Transverse colon (tissue), 4 donors: Measurements from ENCODE around the gene MN1. TPM values are rescaled to one million over a fixed set of nuclear protein-coding genes. Genes with fewer than 3 reads are reported as not detected.

ENCODE experiments used
- DNase-seq: peaks from one replicate; pipeline ENCODE4 v3.0.0-alpha.2; 2019
- H3K27ac ChIP-seq, 4 donors: fragments of 200-600 bp; sonication (generic); 2 replicates each; pipeline ENCODE4 v1.5.1; 2016 to 2018; ENCODE audit warnings: inconsistent platforms in 4 of 4
- H3K27me3 ChIP-seq: fragments of 200-600 bp; sonication (generic); 2 replicates; pipeline ENCODE4 v1.5.1; 2017; ENCODE audit warnings: inconsistent platforms
- H3K36me3 ChIP-seq, 4 donors: fragments of 200-600 bp; sonication (generic); 2 replicates each; pipeline ENCODE4 v1.5.1; 2017 to 2019; ENCODE audit warnings: inconsistent platforms in 4 of 4
- H3K4me1 ChIP-seq, 4 donors: fragments of 200-600 bp; sonication (generic); 2 replicates each; pipeline ENCODE4 v1.5.1; 2017 to 2020; ENCODE audit warnings: inconsistent platforms in 4 of 4
- H3K4me3 ChIP-seq, 4 donors: fragments of 200-600 bp; sonication (generic); 1 replicate in 1 of 4; 2 replicates in 3 of 4; pipeline versions ENCODE4 v1.5.1 to v1.6.1; 2017 to 2019; ENCODE audit warnings: inconsistent platforms in 4 of 4
- H3K9me3 ChIP-seq, 2 donors: fragments of 200-600 bp; sonication (generic); 2 replicates each; pipeline ENCODE4 v1.5.1; 2017 to 2019; ENCODE audit warnings: inconsistent platforms in 2 of 2
- EP300 ChIP-seq: sonication (generic); formaldehyde crosslinking; IDR thresholded peaks from one replicate; pipeline ENCODE4 v1.6.1; 2017; ENCODE audit warnings: antibody characterized with exemption, low read depth
- POLR2A ChIP-seq: fragments of 450-650 bp; IDR thresholded peaks from one replicate; pipeline ENCODE4 v1.6.1; 2016; ENCODE audit warnings: antibody characterized with exemption, mild to moderate bottlenecking, moderate library complexity
- POLR2AphosphoS5 ChIP-seq, 3 donors: sonication (generic); formaldehyde crosslinking; IDR thresholded peaks; one replicate each; pipeline ENCODE4 v1.6.1; 2016; ENCODE audit warnings: antibody characterized with exemption in 3 of 3
- WGBS, 2 donors: methylation state at CpG; one replicate each; pipeline ENCODE4 v1.1.5; 2018; ENCODE audit warnings: low coverage in 1 of 2; 5-methylcytosine and 5-hydroxymethylcytosine counted together
- in situ Hi-C, 4 donors: fragments of 200-750 bp; cut with MboI; loops; one replicate each; pipeline versions ENCODE4 v1.15.0 to v1.15.1; 2017; ENCODE audit warnings: low sequenced_read_pairs in 3 of 4, low pct_ligation_motif_present in 1 of 4, low pct_unique_long_range_greater_than_20kb in 1 of 4
- intact Hi-C: fragments of 100-400 bp; cut with DNase I; formaldehyde crosslinking; loops from one replicate; pipeline ENCODE4 v1.15.1; 2023; ENCODE audit warnings: low total_unique reads
- total RNA-seq, 4 donors: library from RNA; depleted of rRNA; stranded (reverse); fragments of >200 nt; gene quantifications; one replicate each; pipeline ENCODE4 v1.1.0, GENCODE V29; 2016
- TF ChIP-seq, protein P1 (sequence below), 5 experiments: fragments of 200-600 bp in 3 of 5; fragments of 450-650 bp in 2 of 5; sonication (generic) in 3 of 5; IDR thresholded peaks; 1 replicate in 2 of 5; 2 replicates in 3 of 5; pipeline ENCODE4 v1.5.1; 2016 to 2017; ENCODE audit warnings: antibody characterized with exemption in 5 of 5, inconsistent platforms in 3 of 5, mild to moderate bottlenecking in 2 of 5, moderate library complexity in 1 of 5

MN1 gene
- total RNA-seq, 4 donors from 2014 or later, result 1.1 to 4.2 (median 3.0) TPM

DNA sequence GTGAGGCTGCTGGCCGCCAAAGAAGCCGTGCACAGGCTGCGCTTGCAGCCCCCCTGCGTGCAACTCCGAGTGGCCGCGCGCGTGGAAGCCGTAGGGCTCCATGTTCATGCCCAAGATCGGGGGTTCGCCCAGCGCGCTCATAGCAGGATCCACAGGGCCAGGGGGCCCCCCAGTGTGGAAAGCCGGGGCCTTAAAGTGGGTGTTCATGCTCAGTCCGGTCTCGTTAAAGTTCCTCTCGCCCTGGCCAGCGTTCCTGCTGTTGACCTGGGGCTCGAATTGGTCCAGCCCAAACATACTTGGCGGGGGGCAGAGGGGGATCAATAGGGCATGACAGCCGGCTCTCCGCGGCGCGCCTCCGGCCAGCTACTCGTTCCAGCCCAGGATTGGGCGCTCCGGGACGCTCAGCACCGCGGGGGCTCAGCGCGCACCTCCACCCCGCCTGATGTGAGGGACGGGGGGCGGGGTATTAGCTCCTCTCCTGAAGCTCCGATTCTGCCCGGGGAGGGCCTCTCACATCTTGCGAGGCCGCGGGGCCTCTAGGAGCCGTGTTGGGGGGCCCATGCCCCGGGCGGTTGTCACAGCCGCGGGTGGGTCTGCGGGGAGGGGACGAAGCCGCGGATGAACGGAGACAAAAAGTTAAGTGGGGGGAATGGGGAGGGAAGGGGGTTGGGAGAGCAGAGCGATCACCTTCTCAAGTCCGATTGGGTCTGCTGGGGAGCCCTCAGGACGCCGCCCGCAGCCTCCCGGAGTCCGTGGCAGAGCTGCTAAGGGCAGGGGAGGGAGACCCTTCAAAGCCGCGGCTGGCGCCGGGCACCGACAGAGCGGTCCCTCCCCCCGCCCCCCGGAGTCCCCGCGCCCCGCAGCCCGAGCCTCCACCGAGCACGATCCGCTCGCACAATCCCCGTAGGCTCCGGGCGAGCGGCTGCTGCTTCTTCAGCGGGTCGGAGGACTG is 1.0 kb downstream of the MN1 start:
- peaks cover 76% of the 10 kb centered on the region for H3K27me3 ChIP-seq
- in situ Hi-C loops, result loop anchor here (10.0 to 25.0 kb wide), 4 partner anchors 386 to 1046 kb away; no protein-coding TSS in a partner anchor
- 6 to 10% methylated on average over 5 to 71 of the region's 82 CpGs for WGBS, 2 donors

DNA sequence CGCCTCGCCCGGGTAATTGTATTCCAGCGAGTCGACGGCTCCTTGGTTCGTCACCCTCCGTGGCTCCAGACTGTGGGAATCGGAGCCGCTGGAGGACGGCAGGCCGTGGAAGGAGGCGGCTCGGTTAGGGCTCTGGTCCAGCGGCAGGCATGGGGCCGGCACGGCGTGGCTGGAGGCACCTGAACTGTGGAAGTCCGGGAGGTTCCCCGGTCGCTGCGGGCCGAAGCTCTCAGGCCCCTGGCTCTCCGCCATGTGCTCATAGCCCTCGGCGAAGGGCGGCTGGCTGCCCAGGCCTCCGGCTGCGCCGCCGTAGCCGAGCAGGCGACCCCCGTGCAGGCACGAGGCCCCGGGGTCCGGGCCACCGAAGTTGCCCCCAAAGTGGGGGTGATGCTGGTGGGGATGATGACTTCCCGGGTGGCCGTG is 1.7 kb downstream of the MN1 start:
- peaks cover 2 to 34% (median 20%) of the 10 kb centered on the region in 4 donors for H3K4me1 ChIP-seq

More for the DNA sequence above, 1.0 kb downstream of the MN1 start:
- peak overlapping the region; percentile 51 to 69 (median 60) for H3K4me3 ChIP-seq
- H3K27ac ChIP-seq, result peak overlapping the region; percentile 58 to 85 (median 80)
- no peak for DNase-seq
- H3K9me3 ChIP-seq, result no peaks in the 10 kb centered on the region
- TF ChIP-seq, protein P1, sequence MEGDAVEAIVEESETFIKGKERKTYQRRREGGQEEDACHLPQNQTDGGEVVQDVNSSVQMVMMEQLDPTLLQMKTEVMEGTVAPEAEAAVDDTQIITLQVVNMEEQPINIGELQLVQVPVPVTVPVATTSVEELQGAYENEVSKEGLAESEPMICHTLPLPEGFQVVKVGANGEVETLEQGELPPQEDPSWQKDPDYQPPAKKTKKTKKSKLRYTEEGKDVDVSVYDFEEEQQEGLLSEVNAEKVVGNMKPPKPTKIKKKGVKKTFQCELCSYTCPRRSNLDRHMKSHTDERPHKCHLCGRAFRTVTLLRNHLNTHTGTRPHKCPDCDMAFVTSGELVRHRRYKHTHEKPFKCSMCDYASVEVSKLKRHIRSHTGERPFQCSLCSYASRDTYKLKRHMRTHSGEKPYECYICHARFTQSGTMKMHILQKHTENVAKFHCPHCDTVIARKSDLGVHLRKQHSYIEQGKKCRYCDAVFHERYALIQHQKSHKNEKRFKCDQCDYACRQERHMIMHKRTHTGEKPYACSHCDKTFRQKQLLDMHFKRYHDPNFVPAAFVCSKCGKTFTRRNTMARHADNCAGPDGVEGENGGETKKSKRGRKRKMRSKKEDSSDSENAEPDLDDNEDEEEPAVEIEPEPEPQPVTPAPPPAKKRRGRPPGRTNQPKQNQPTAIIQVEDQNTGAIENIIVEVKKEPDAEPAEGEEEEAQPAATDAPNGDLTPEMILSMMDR (IDR thresholded peaks at IDR 0.05), result no peak
- TF ChIP-seq POLR2AphosphoS5 (IDR thresholded peaks at IDR 0.05) (no peak), EP300 (no peak), POLR2A (no peak)
- H3K4me1 ChIP-seq, result peaks cover 2 to 34% (median 20%) of the 10 kb centered on the region in 4 donors
- H3K36me3 ChIP-seq, result no peaks in the 10 kb centered on the region
- intact Hi-C loops, result no loop called here

DNA sequence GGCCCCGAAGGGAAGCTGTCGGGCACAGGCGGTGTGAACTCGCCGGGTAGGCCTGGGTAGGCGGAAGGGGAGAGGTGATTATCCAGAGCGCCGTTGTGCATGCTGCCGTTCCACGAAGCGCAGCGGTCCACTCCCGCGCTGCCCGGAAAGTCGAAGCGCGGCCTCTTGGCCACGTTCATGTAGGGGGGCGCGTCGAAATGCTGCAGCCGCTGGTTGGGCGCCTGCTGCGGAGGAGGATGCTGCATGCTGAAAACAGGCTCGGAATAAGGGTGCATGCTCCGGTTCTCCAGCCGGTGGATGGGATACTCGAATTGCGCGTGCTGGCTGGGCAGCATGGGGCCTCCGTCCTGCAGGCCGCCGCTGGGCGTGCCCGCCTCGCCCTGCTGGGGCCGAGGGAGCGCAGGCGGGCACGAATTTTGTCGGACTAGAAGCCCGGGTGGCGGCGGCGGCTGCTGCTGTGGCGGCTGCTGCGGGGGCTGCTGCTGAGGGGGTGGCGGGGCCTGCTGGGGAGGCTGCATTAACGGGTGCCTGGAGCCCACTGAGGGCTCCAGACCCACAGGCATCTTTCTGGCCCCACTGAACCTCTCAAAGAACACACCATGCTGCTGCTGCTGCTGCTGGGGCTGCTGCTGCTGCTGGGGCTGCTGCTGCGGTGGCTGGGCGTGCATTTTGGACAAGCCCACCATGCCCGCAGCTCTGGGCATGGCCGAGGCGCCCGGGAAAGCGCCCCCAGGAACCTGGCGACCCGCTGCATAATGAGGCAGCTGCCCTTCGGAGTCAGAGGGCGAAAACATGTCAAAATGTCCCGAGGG is 2.3 kb downstream of the MN1 start:
- Histone ChIP-seq H3K27me3 (peaks cover 76% of the 10 kb centered on the region), H3K9me3 (no peaks in the 10 kb centered on the region), H3K27ac (peak overlapping the region in 3 of 4 donors; percentile 76 to 85 (median 83)), H3K4me3 (peak overlapping the region in 3 of 4 donors; percentile 51 to 69 (median 60)), H3K36me3 (no peaks in the 10 kb centered on the region), H3K4me1 (peaks cover 2 to 34% (median 20%) of the 10 kb centered on the region in 4 donors)
- 58% methylated on average over 44 of the region's 62 CpGs; no CpG with 5 or more reads in 1 of the 2 donors for WGBS, 2 donors
- intact Hi-C loops, result loop anchor here (10.0 kb wide), 1 partner anchor 584 kb away; no protein-coding TSS in a partner anchor
- in situ Hi-C loops, result no loop called here
- DNase-seq, result no peak
- TF ChIP-seq, protein P1 (IDR thresholded peaks at IDR 0.05), result no peak
- TF ChIP-seq POLR2A (no peak), POLR2AphosphoS5 (IDR thresholded peaks at IDR 0.05) (no peak), EP300 (no peak)

More for the DNA sequence above, 1.7 kb downstream of the MN1 start:
- Histone ChIP-seq H3K9me3 (no peaks in the 10 kb centered on the region), H3K36me3 (no peaks in the 10 kb centered on the region), H3K27ac (peak overlapping the region in 3 of 4 donors; percentile 76 to 85 (median 83)), H3K4me3 (peak overlapping the region in 3 of 4 donors; percentile 51 to 69 (median 60)), H3K27me3 (peaks cover 76% of the 10 kb centered on the region)
- in situ Hi-C loops (loop anchor here (10.0 to 25.0 kb wide), 4 partner anchors 385 to 1045 kb away; no protein-coding TSS in a partner anchor), intact Hi-C loops (loop anchor here (10.0 kb wide), 1 partner anchor 585 kb away; no protein-coding TSS in a partner anchor)
- DNase-seq, result no peak
- 46% methylated on average over 26 of the region's 40 CpGs; no CpG with 5 or more reads in 1 of the 2 donors for WGBS, 2 donors
- no peak for TF ChIP-seq EP300
- TF ChIP-seq POLR2AphosphoS5 (IDR thresholded peaks at IDR 0.05), result no peak
- TF ChIP-seq, protein P1 (IDR thresholded peaks at IDR 0.05), result no peak
- no peak for TF ChIP-seq POLR2A
